ENCODE results near the gene ABHD12.

GRCh38 chr20:25297141-25297905 is 93.3 kb downstream of the ABHD12 start:
- TF ChIP-seq SMC3 (IDR thresholded peaks at IDR 0.05; ENCODE audit: borderline replicate concordance, low read length): peak; percentile 14; the same call in 1 of the 2 replicates
- TF ChIP-seq E4F1 (IDR thresholded peaks at IDR 0.05; ENCODE audit: borderline replicate concordance, partially characterized antibody): no peak
- peak in 1 of 2 experiments; percentile 41; a peak in 2 of 4 replicates for TF ChIP-seq EP300 (IDR thresholded peaks at IDR 0.05; ENCODE audit: borderline replicate concordance in 1 of 2, control insufficient read depth in 1 of 2, low read depth in 2 of 2, low read length in 2 of 2)
- no peak for TF ChIP-seq ATF3 (IDR thresholded peaks at IDR 0.05; ENCODE audit: borderline replicate concordance, extremely low read depth, low read depth, low read length)
- TF ChIP-seq RAD51 (IDR thresholded peaks at IDR 0.05): no peak
- TF ChIP-seq TCF3 (IDR thresholded peaks at IDR 0.05; ENCODE audit: borderline replicate concordance, insufficient read depth, low read depth, low read length): no peak
- no peak for TF ChIP-seq JUNB (IDR thresholded peaks at IDR 0.05)
- no peak for TF ChIP-seq MYC (IDR thresholded peaks at IDR 0.05; ENCODE audit: insufficient read depth, insufficient read length, insufficient replicate concordance, low read length, severe bottlenecking)
- no peak for TF ChIP-seq MAX (IDR thresholded peaks at IDR 0.05; ENCODE audit: low read depth, low read length)
- 0 out of 2 replicates have a peak, but pooled peaks have one; percentile 42 for TF ChIP-seq DPF2 (IDR thresholded peaks at IDR 0.05)
- no peak for TF ChIP-seq ZNF384 (IDR thresholded peaks at IDR 0.05; ENCODE audit: borderline replicate concordance, low read depth, low read length)
- 0 out of 6 replicates have a peak, but pooled peaks of 1 of the 3 experiments have one; percentile 4 for TF ChIP-seq CTCF (IDR thresholded peaks at IDR 0.05 in 2 of 3, conservative IDR thresholded peaks at IDR 0.05 in 1 of 3; ENCODE audit: control insufficient read depth in 2 of 3, extremely low read depth in 1 of 3, insufficient read depth in 1 of 3, low read depth in 3 of 3, low read length in 3 of 3)
- TF ChIP-seq LARP7 (IDR thresholded peaks at IDR 0.05): no peak
